GM12892 (cell line): ENCODE data around the gene SFXN5.

Source experiments
- POLR2A ChIP-seq: IDR thresholded peaks from 2 replicates; pipeline ENCODE4 v1.6.1; 2011; ENCODE audit warnings: low read depth, low read length, control low read depth
- POLR2AphosphoS5 ChIP-seq: IDR thresholded peaks from 2 replicates; pipeline ENCODE4 v1.6.1; 2011; ENCODE audit warnings: low read depth, low read length, control low read depth

- TF ChIP-seq POLR2A (no peak), POLR2AphosphoS5 (no peak)
Observed at GRCh38 chr2:73027340-73027739, 44.2 kb downstream of the SFXN5 start.
